HuH-7 (cell line): ENCODE data around the gene HMCN2.

Source experiments
- DNase-seq: peaks from one replicate; pipeline ENCODE4 v3.0.0; 2011; ENCODE audit warnings: low spot score

The HMCN2 gene

GRCh38 chr9:130454096-130454811 is 188.7 kb downstream of the HMCN2 start:
- DNase-seq = no peak

- no peak for DNase-seq
Measured at GRCh38 chr9:130454812-130455325, 189.3 kb downstream of the HMCN2 start.

DNA sequence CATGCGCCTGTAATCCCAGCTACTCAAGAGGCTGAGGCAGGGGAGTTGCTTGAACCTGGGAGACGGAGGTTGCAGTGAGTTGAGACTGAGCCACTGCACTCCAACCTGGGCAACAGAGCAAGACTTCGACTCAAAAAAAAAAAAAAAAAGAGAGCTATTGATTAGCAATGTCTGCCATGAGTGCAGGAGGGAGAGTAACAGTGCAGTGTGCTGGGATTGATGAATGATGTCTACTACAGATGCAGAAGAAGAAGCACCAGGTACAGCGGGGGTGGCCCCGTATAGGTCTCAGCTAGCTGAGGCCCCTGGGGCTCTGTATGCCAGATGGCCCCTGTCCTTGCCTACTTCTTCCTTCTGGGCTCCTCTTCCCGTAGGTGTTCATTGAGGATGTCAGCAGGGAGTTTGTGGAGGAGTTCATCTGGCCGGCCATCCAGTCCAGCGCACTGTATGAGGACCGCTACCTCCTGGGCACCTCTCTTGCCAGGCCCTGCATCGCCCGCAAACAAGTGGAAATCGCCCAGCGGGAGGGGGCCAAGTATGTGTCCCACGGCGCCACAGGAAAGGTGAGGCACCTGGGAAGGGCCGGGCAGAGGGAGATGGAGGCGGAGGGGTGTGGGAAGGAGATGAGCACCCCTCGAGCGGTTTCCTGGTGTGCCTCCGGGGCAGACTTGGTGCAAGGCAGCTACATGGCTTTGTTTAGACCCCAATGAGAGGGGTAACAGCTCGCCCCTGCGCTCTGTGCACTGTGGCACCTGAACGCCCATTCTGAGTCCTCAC is 192.7 kb downstream of the HMCN2 start:
- DNase-seq = no peak

DNA sequence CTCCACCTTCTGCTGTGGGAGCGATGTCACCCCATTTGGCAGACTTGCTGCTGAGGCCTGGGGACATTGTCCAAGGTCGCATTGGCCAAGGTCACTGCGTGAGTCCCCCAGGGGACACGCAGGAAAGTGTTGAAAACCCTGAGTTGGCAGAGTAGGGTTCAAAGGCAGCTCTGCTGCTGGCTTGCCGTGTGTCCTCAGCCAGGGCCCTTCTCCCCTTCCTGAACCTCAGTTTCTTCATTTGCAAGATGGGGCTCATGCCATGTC is 193.2 kb downstream of the HMCN2 start:
- no peak for DNase-seq

DNA sequence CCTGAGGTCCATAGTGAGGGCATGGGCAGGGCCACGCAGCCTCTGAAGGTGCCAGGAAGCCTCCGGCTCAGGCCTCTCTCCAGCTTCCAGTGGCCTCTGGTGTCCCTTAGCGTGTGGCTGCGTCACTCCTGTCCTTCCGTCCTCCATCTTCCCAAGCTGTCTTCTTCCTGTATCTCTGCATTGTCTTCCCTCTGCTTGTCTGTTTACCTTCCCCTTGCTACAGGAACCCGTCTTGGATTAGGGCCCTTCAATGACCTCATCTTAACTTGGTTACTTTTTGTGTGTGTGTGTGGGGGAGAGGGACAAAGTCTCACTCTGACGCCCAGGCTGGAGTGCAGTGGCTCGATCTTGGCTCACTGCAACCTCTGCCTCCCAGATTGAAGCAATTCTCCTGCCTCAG is 193.6 kb downstream of the HMCN2 start:
- DNase-seq = no peak

- DNase-seq = no peak
Measured at GRCh38 chr9:130459941-130460669, 194.5 kb downstream of the HMCN2 start.

GRCh38 chr9:130461218-130461630 is 195.7 kb downstream of the HMCN2 start:
- DNase-seq = peak; percentile 74

DNA sequence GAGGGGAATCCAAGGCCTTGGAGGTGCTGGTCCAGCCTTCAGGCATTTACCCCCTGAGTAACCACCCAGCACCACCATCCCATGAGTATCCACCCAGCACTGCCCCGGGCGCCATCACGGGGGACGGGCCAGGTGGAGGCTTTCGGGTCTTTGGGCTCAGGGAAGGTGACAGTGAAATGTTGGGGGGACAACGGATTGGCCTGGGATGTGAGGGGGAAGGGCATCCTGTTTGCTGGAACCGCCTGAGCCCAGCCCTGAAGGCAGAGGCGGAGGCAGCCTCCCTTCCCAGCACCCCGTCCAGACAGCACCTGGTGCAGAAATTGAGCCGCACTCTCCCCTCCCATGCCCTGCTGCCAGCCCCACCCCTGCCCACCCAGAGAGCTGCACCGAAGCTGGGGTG is 196.2 kb downstream of the HMCN2 start:
- DNase-seq = no peak

- DNase-seq = no peak
Measured at GRCh38 chr9:130462685-130463540, 197.4 kb downstream of the HMCN2 start.

- no peak for DNase-seq
Measured at GRCh38 chr9:130463763-130464745, 198.5 kb downstream of the HMCN2 start.

DNA sequence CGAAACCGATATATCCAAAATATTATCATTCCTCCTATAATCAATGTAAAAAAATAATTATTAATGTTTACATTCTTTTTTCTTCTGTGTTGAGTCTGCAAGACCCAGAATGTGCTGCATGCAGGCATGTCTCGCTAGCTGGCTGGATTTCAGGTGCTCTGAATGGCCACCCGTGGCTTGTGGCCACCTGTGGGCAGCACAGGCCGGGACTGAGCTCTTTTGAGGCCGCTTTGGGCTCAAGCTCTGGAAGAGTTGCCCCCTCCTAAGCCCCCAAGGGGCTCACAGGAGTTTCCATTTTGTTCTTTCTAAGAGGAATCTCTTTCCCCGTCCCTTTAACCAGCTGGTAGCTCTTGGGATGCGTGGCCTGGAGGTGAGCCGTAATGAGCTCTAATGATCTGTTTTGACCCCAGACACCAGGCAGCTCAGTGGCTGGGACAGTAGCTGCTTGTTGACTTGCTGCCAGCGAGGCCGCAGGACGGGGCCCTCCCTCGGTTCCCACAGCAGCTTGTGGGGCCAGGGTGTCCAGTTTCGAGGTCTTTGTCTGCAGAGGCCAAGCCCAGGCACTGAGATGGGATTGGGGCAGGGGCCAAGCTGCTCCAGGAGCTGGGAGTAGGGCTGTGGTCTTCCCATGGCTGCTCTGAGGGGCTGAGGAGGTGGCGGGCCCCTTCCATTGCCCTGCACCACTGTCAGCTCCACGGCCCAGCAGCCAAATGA is 200.0 kb downstream of the HMCN2 start:
- no peak for DNase-seq

GRCh38 chr9:130466537-130467217 is 201.1 kb downstream of the HMCN2 start:
- no peak for DNase-seq

DNA sequence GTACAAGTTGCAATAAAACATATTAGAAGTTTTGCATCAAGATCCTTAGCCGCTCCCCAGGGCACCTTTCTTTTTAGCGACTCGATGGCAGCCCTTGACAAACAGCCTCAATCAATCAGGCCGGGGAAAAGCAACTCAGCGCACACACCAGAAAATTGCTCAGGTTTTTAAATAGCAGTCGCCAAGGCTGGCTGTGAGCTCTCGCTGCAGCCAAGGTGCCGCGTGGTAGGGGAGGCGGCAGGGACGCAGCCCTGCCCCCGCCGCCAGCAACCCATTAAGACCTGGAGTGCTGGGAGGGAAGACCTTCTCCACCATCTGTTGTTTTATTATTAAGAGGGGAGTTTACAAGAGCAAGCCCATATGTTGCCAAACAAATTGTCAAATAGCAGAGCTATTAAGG is 201.8 kb downstream of the HMCN2 start:
- no peak for DNase-seq

GRCh38 chr9:130468566-130468965 is 203.0 kb downstream of the HMCN2 start:
- DNase-seq = no peak

DNA sequence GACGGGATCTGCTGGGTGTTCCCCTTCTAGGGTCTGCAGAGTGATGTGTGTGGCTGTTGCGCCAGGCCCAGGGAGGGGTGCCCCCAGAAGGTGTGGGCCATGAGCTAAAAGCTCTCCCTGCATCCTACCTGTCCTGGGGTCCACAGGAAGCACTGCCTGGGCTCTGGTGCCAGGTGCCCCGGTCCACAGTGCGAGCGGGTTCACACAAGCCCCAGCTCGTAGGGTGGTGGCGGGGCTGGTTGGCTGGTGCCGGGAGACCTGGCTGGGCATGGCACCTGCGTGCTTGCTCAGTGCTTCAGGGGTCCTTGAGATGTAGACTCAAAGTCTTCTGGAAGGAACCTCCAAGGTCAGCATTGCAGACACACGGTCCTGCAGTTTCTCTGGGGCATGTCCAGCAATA is 204.7 kb downstream of the HMCN2 start:
- no peak for DNase-seq

DNA sequence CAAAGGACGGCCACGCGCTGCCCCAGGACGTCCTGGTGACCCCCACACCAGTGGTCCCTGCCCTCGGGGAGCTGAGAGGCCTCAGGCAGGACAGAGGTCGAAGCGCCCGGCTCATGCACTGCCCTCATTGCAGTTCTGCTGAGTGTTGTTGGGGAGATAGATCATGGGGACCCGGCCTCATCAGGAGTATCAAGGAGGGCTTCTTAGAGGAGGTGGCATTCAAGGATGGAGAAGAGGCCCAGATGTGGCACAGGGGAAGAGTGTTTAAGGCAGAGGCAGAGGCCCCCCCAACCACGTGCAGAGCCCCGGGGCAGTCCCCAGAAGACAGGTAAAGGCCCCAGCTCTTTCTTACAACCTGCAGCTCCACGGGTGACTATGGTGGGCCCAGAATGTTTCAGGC is 205.4 kb downstream of the HMCN2 start:
- DNase-seq = no peak

- no peak for DNase-seq
Measured at GRCh38 chr9:130471411-130472183, 206.0 kb downstream of the HMCN2 start.

DNA sequence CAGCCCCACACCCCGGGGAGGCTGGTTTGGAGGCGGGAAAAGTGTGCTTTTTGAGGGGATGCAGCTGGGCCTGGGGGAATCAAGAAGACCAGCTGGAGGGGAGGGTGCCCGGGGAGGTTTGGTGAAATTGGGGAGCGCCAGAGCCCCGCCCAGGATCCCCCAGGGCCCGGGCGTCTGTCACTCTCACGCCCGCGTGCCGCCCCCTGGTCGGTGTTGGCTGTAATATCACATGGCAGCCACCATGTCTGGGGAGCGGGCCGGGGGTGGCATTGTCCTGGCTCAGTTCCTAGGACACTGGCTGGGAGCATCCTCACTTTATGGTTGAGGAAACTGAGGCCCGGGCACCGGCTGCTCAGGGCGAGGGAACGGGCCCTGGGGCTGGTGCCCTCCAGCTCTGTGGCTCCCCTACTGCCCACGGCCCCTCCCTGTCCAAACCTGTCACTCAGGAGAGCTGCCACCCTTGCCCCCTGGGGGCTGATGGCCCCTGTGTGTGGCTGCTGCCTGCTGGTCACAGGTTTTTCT is 206.7 kb downstream of the HMCN2 start:
- DNase-seq = no peak

GRCh38 chr9:130473009-130473408 is 207.4 kb downstream of the HMCN2 start:
- DNase-seq = no peak
